GM19238 (cell line): ENCODE results near the gene DNMBP.

ENCODE experiments used
- DNase-seq: peaks from one replicate; pipeline ENCODE4 v3.0.0; 2011; ENCODE audit warnings: low spot score; ENCODE audit not compliant: insufficient read length

DNMBP gene

GRCh38 chr10:100009793-100010676, at the start of gene DNMBP:
Gene DNMBP, minus strand, starts transcription at chr10:100009947. Its CDS starts 37,823 bp downstream, at chr10:99972124.
- DNase-seq: peak; percentile 85

- no peak for DNase-seq
Observed at GRCh38 chr10:100057948-100058347, 48.2 kb upstream of the DNMBP start.

GRCh38 chr10:100053686-100054460, 44.1 kb upstream of the DNMBP start:
- DNase-seq: no peak

- peak; percentile 46 for DNase-seq
Observed at GRCh38 chr10:100046021-100046486, 36.3 kb upstream of the DNMBP start.

- no peak for DNase-seq
Observed at GRCh38 chr10:100045592-100045991, 35.8 kb upstream of the DNMBP start.

GRCh38 chr10:100043796-100044195, 34.0 kb upstream of the DNMBP start:
- DNase-seq: no peak

GRCh38 chr10:100043344-100043743, 33.6 kb upstream of the DNMBP start:
- DNase-seq: no peak

GRCh38 chr10:100041306-100042002, 31.7 kb upstream of the DNMBP start:
- DNase-seq: no peak

GRCh38 chr10:100038561-100039071, 28.9 kb upstream of the DNMBP start:
- DNase-seq: no peak

- DNase-seq: no peak
Observed at GRCh38 chr10:100037758-100038315, 28.1 kb upstream of the DNMBP start.

GRCh38 chr10:100036850-100037249, 27.1 kb upstream of the DNMBP start:
- no peak for DNase-seq

- DNase-seq: no peak
Observed at GRCh38 chr10:100033766-100034418, 24.1 kb upstream of the DNMBP start.

GRCh38 chr10:100027416-100027815, 17.7 kb upstream of the DNMBP start:
- DNase-seq: no peak

- DNase-seq: no peak
Observed at GRCh38 chr10:100025576-100025975, 15.8 kb upstream of the DNMBP start.

GRCh38 chr10:100024748-100025147, 15.0 kb upstream of the DNMBP start:
- DNase-seq: no peak

- DNase-seq: no peak
Observed at GRCh38 chr10:100022403-100022802, 12.7 kb upstream of the DNMBP start.

GRCh38 chr10:100021322-100021721, 11.6 kb upstream of the DNMBP start:
- DNase-seq: no peak

- DNase-seq: no peak
Observed at GRCh38 chr10:100020886-100021253, 11.1 kb upstream of the DNMBP start.

GRCh38 chr10:100020142-100020885, 10.6 kb upstream of the DNMBP start:
- peak; percentile 47 for DNase-seq

GRCh38 chr10:100019787-100020141, 10.0 kb upstream of the DNMBP start:
- DNase-seq: no peak
